Liver (tissue), 9 donors: Measurements from ENCODE around the gene UGGT2. TPM values are rescaled to one million over a fixed set of nuclear protein-coding genes. Genes with fewer than 3 reads are reported as not detected.

Experiments used
- DNase-seq: peaks from one replicate; pipeline ENCODE4 v3.0.0-alpha.2; 2017; ENCODE audit warnings: low spot score
- H3K27ac ChIP-seq, 2 donors: one replicate each; pipeline ENCODE4 v1.7.0; 2013; ENCODE audit warnings: inconsistent platforms in 2 of 2, low read length in 2 of 2, control low read depth in 1 of 2, low read depth in 1 of 2, mild to moderate bottlenecking in 1 of 2
- H3K27me3 ChIP-seq, 4 donors: one replicate each; pipeline versions ENCODE4 v1.6.1 to v1.7.0; 2013; ENCODE audit warnings: low read length in 3 of 4, inconsistent platforms in 1 of 4, mild to moderate bottlenecking in 1 of 4, moderate library complexity in 1 of 4; ENCODE audit not compliant: control insufficient read depth in 4 of 4, insufficient read depth in 4 of 4
- H3K36me3 ChIP-seq, 4 donors: one replicate each; pipeline versions ENCODE4 v1.6.1 to v1.7.0; 2013; ENCODE audit warnings: low read length in 3 of 4, mild to moderate bottlenecking in 3 of 4, low read depth in 1 of 4, moderate library complexity in 1 of 4; ENCODE audit not compliant: control insufficient read depth in 4 of 4, insufficient read depth in 3 of 4
- H3K4me1 ChIP-seq, 4 donors: one replicate each; pipeline versions ENCODE4 v1.6.1 to v1.7.0; 2013; ENCODE audit warnings: low read length in 3 of 4, mild to moderate bottlenecking in 3 of 4, moderate library complexity in 1 of 4; ENCODE audit not compliant: control insufficient read depth in 4 of 4, insufficient read depth in 4 of 4
- H3K4me3 ChIP-seq, 3 donors: one replicate each; pipeline versions ENCODE4 v1.6.1 to v1.7.0; 2013; ENCODE audit warnings: low read length in 3 of 3, control low read depth in 1 of 3, low read depth in 1 of 3, mild to moderate bottlenecking in 1 of 3
- H3K9ac ChIP-seq, 2 donors: one replicate each; pipeline ENCODE4 v1.7.0; 2013; ENCODE audit warnings: low read length in 2 of 2, mild to moderate bottlenecking in 2 of 2, moderate library complexity in 2 of 2, control low read depth in 1 of 2, low read depth in 1 of 2
- H3K9me3 ChIP-seq, 4 donors: one replicate each; pipeline versions ENCODE4 v1.6.1 to v1.7.0; 2013; ENCODE audit warnings: low read length in 3 of 4; ENCODE audit not compliant: control insufficient read depth in 4 of 4
- GABPA ChIP-seq, 2 donors: IDR thresholded peaks in 1 of 2; conservative IDR thresholded peaks in 1 of 2; 2 replicates each; pipeline ENCODE4 v1.6.1; 2016; ENCODE audit warnings: antibody characterized with exemption in 2 of 2, mild to moderate bottlenecking in 1 of 2, moderate library complexity in 1 of 2
- HNF4A ChIP-seq, 2 donors: conservative IDR thresholded peaks; 2 replicates each; pipeline ENCODE4 v1.6.1; 2016; ENCODE audit warnings: antibody characterized with exemption in 2 of 2, mild to moderate bottlenecking in 2 of 2
- JUND ChIP-seq, 2 donors: IDR thresholded peaks; 2 replicates each; pipeline ENCODE4 v1.6.1; 2016; ENCODE audit warnings: antibody characterized with exemption in 2 of 2
- NR2F2 ChIP-seq: IDR thresholded peaks from 2 replicates; pipeline ENCODE4 v1.6.1; 2016; ENCODE audit warnings: antibody characterized with exemption
- RAD21 ChIP-seq, 2 donors: IDR thresholded peaks; 2 replicates each; pipeline ENCODE4 v1.6.1; 2016; ENCODE audit warnings: antibody characterized with exemption in 2 of 2, mild to moderate bottlenecking in 2 of 2
- RXRA ChIP-seq, 2 donors: IDR thresholded peaks; 2 replicates each; pipeline ENCODE4 v1.6.1; 2017 to 2018; ENCODE audit warnings: antibody characterized with exemption in 2 of 2, mild to moderate bottlenecking in 1 of 2
- SP1 ChIP-seq: IDR thresholded peaks from 2 replicates; pipeline ENCODE4 v1.6.1; 2018; ENCODE audit warnings: antibody characterized with exemption, mild to moderate bottlenecking
- TAF1 ChIP-seq: conservative IDR thresholded peaks from 2 replicates; pipeline ENCODE4 v1.6.1; 2016; ENCODE audit warnings: antibody characterized with exemption, mild to moderate bottlenecking
- YY1 ChIP-seq: IDR thresholded peaks from 2 replicates; pipeline ENCODE4 v1.6.1; 2016; ENCODE audit warnings: antibody characterized with exemption, mild to moderate bottlenecking
- ZBTB33 ChIP-seq: IDR thresholded peaks from 2 replicates; pipeline ENCODE4 v1.6.1; 2016; ENCODE audit warnings: antibody characterized with exemption
- WGBS: extraction: QIAGEN DNeasy Blood & Tissue Kit; methylation state at CpG from one replicate; pipeline ENCODE4 v1.1.7; 2013; 5-methylcytosine and 5-hydroxymethylcytosine counted together
- polyA plus RNA-seq, 2 donors: library from polyadenylated mRNA; stranded (reverse) in 1 of 2; unstranded in 1 of 2; fragments of 200-250 nt in 1 of 2; fragments of >200 nt in 1 of 2; fragmentation: Nextera tagmentation in 1 of 2; extraction: Ambion mirVana in 1 of 2; gene quantifications; one replicate each; pipeline versions ENCODE4 v1.2.1 to v1.2.3, GENCODE V29; 2013 to 2015
- total RNA-seq, 2 donors: library from RNA; depleted of rRNA; stranded (reverse); fragments of >200 nt; gene quantifications; one replicate each; pipeline ENCODE4 v1.2.3, GENCODE V29; 2014
- TF ChIP-seq, protein P1 (sequence below): IDR thresholded peaks from 2 replicates; pipeline ENCODE4 v1.6.1; 2016; ENCODE audit warnings: antibody characterized with exemption, mild to moderate bottlenecking
- TF ChIP-seq, protein P2 (sequence below): fragments of 150-350 bp; IDR thresholded peaks from 2 replicates; pipeline ENCODE4 v1.5.1; 2017; ENCODE audit warnings: improper control_type of control experiment, low read depth, low read length; ENCODE audit not compliant: missing input control
- TF ChIP-seq, protein P3 (sequence below): IDR thresholded peaks from 2 replicates; pipeline ENCODE4 v1.6.1; 2016; ENCODE audit warnings: antibody characterized with exemption
- donor health status: healthy.
- donor health status: healthy.
- donor health status: healthy.
- donor health status: healthy.
- donor health status: healthy.

Gene UGGT2
- total and polyA plus RNA-seq, 4 donors = 5.6 to 23.0 (median 13.2) TPM

GRCh38 chr13:95756072-95756471 lies 297.1 kb downstream of the UGGT2 start:
- Histone ChIP-seq H3K4me1 (no peaks in the 10 kb centered on the region), H3K27ac (no peak overlapping the region), H3K9ac (no peak overlapping the region), H3K4me3 (no peak overlapping the region), H3K36me3 (peaks cover 0 to 14% (median 3%) of the 10 kb centered on the region in 4 donors), H3K27me3 (no peaks in the 10 kb centered on the region), H3K9me3 (no peaks in the 10 kb centered on the region)
- 85% methylated on average over 5 of the region's 5 CpGs for WGBS
- no peak for DNase-seq
- TF ChIP-seq, protein P1, sequence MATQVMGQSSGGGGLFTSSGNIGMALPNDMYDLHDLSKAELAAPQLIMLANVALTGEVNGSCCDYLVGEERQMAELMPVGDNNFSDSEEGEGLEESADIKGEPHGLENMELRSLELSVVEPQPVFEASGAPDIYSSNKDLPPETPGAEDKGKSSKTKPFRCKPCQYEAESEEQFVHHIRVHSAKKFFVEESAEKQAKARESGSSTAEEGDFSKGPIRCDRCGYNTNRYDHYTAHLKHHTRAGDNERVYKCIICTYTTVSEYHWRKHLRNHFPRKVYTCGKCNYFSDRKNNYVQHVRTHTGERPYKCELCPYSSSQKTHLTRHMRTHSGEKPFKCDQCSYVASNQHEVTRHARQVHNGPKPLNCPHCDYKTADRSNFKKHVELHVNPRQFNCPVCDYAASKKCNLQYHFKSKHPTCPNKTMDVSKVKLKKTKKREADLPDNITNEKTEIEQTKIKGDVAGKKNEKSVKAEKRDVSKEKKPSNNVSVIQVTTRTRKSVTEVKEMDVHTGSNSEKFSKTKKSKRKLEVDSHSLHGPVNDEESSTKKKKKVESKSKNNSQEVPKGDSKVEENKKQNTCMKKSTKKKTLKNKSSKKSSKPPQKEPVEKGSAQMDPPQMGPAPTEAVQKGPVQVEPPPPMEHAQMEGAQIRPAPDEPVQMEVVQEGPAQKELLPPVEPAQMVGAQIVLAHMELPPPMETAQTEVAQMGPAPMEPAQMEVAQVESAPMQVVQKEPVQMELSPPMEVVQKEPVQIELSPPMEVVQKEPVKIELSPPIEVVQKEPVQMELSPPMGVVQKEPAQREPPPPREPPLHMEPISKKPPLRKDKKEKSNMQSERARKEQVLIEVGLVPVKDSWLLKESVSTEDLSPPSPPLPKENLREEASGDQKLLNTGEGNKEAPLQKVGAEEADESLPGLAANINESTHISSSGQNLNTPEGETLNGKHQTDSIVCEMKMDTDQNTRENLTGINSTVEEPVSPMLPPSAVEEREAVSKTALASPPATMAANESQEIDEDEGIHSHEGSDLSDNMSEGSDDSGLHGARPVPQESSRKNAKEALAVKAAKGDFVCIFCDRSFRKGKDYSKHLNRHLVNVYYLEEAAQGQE = no peak
- TF ChIP-seq RXRA (IDR thresholded peaks at IDR 0.05) (no peak), ZBTB33 (no peak), YY1 (no peak), SP1 (no peak), NR2F2 (no peak), GABPA (IDR thresholded peaks at IDR 0.05 in 1 of 2, conservative IDR thresholded peaks at IDR 0.05 in 1 of 2) (no peak)

DNA sequence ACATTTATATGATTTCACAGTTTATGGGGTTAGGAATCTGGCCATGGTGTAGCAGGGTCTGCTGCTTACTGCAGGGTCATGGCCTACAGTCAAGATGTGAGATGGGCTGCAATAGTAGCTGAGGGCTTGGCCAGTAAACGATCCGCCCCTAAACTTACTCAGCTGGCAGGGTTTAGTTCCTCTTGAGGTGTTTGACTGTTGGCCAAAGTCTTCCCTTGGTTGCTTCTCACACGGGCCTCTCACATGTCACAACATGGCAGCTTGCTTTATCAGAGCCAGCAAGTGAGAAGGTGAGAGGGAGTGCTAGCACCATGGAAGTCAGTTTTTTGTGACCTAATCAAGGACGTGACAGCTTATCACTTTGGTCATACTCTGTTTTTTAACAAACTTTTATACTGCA lies 299.1 kb downstream of the UGGT2 start:
- no peak overlapping the region for H3K9ac ChIP-seq
- H3K4me3 ChIP-seq = no peak overlapping the region
- TF ChIP-seq TAF1 = no peak
- TF ChIP-seq HNF4A (conservative IDR thresholded peaks at IDR 0.05) = no peak
- TF ChIP-seq SP1 = no peak
- no peak for TF ChIP-seq NR2F2
- TF ChIP-seq RAD21 (IDR thresholded peaks at IDR 0.05) = no peak
- TF ChIP-seq RXRA (IDR thresholded peaks at IDR 0.05) = no peak
- TF ChIP-seq, protein P2, sequence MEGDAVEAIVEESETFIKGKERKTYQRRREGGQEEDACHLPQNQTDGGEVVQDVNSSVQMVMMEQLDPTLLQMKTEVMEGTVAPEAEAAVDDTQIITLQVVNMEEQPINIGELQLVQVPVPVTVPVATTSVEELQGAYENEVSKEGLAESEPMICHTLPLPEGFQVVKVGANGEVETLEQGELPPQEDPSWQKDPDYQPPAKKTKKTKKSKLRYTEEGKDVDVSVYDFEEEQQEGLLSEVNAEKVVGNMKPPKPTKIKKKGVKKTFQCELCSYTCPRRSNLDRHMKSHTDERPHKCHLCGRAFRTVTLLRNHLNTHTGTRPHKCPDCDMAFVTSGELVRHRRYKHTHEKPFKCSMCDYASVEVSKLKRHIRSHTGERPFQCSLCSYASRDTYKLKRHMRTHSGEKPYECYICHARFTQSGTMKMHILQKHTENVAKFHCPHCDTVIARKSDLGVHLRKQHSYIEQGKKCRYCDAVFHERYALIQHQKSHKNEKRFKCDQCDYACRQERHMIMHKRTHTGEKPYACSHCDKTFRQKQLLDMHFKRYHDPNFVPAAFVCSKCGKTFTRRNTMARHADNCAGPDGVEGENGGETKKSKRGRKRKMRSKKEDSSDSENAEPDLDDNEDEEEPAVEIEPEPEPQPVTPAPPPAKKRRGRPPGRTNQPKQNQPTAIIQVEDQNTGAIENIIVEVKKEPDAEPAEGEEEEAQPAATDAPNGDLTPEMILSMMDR = no peak
- TF ChIP-seq, protein P3, sequence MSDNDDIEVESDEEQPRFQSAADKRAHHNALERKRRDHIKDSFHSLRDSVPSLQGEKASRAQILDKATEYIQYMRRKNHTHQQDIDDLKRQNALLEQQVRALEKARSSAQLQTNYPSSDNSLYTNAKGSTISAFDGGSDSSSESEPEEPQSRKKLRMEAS = no peak
- TF ChIP-seq JUND (IDR thresholded peaks at IDR 0.05) = no peak
- peaks cover 0 to 5% (median 1%) of the 10 kb centered on the region in 4 donors for H3K36me3 ChIP-seq
- 88% methylated on average over 4 of the region's 4 CpGs for WGBS
- H3K4me1 ChIP-seq = no peaks in the 10 kb centered on the region
- no peaks in the 10 kb centered on the region for H3K27me3 ChIP-seq
- DNase-seq = no peak
- no peaks in the 10 kb centered on the region for H3K9me3 ChIP-seq
- no peak overlapping the region for H3K27ac ChIP-seq
